NT2/D1 (cell line): ENCODE data around the gene POLR3A.

Source experiments
- SUZ12 ChIP-seq: IDR thresholded peaks from 2 replicates; pipeline ENCODE4 v1.6.1; 2011; ENCODE audit not compliant: insufficient read length, insufficient read depth; ENCODE audit errors: extremely low read depth
- YY1 ChIP-seq: IDR thresholded peaks from 2 replicates; pipeline ENCODE4 v1.6.1; 2011; ENCODE audit not compliant: insufficient read length, insufficient read depth
- ZNF274 ChIP-seq: IDR thresholded peaks from 2 replicates; pipeline ENCODE4 v1.6.1; 2011; ENCODE audit warnings: mild to moderate bottlenecking, low read depth, low read length

DNA sequence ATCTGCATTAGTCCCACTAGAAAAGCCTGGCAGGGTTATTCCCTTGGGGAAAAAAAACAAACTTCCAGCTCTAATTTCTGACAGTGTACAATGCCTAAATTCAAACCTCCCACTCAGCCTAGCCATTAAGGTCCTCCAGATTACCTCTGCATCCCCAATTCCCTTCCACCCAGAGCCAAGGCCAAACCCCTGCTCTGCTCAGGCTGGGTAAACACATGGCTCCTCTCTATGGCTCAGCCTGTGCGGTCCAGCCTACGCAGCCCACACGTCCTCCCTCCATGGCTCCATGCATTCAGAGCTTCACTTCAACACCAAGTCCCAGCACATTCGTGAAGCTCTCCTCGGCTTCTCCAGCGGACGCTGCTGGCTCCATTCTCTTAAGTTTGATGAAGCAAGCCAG lies 107.9 kb downstream of the POLR3A start:
- TF ChIP-seq ZNF274 (no peak), YY1 (no peak), SUZ12 (no peak)
